ELF-1 (cell line): ENCODE data around the gene B3GNT3.

Experiments
- DNase-seq: peaks from one replicate; pipeline ENCODE4 v3.0.0-alpha.2; 2016; ENCODE audit warnings: low read depth, low spot score

Gene B3GNT3

GRCh38 chr19:17859533-17860330 lies 64.8 kb downstream of the B3GNT3 start, which contains the start of gene RPL18A:
RPL18A (plus strand) TSS chr19:17859910; CDS start chr19:17859957, 47 bp downstream.
- DNase-seq: peak; percentile 100

DNA sequence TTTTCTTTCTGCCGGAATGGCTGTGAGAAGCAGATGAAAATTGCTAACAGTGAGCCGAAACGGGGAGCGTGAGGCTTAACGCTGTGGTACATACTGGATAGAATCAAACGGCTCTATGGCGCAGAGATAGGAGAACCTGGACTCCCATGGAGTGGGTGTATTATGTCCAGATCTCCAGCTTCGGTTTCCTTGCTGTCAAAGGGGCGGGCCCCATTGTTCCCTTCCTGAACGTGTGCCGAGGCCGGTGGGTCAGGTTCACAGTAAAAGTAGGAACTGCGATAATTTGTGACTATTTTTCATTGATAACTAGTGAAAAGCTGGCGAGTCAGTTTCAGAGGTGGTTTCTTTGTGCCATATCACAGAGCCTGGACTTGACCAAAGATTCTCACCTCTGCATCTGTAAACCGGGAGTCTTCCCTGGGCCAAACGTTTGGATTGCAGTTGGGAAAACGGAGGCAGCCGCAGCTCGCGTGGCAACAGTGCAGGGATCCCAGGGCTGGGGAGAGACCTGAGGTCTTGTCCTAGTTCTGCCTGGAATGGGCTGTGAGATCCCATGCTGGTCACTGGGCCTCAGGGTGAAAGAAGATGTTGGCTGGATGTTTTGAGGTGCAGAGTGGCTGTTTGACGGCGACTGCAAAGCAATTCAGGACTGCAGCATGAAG lies 65.5 kb downstream of the B3GNT3 start:
- no peak for DNase-seq

GRCh38 chr19:17860993-17861360 lies 66.0 kb downstream of the B3GNT3 start:
- no peak for DNase-seq

GRCh38 chr19:17861542-17862402 lies 66.8 kb downstream of the B3GNT3 start:
- DNase-seq: peak; percentile 18

DNA sequence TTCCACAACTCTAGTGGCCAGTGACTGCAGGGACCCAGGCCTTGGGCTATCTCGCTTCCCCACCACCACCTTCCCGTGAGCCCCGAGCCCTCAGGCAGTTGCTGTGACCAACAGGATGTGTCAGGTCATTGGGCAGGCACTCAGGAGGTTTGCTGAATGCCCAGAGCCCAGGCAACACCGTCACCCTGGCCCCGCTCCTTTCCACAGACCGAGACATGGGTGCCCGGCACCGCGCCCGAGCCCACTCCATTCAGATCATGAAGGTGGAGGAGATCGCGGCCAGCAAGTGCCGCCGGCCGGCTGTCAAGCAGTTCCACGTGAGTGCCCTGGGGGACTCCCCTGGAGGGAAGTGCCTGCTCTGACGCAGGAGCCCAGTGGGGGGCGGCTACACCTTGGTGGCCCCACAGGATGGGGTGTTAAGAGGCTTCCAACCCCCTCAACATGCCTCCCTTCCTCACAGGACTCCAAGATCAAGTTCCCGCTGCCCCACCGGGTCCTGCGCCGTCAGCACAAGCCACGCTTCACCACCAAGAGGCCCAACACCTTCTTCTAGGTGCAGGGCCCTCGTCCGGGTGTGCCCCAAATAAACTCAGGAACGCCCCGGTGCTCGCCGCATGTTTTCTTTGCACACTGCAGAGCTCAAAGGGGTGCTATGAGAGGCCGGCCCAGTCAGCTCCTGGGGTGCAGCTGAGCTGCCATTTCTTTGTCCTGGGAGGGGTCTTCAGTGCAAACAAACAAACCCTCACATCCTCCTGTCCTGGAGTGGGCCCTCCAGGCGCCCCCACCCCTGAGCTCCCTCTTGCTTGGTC lies 68.0 kb downstream of the B3GNT3 start:
- DNase-seq: peak; percentile 21
